ENCODE measurements around the gene LDHAL6A.

GRCh38 chr11:18468961-18469360 is 13.3 kb downstream of the LDHAL6A start:
- no peak for TF ChIP-seq CTCF (IDR thresholded peaks at IDR 0.05)
- TF ChIP-seq POLR2AphosphoS5 (IDR thresholded peaks at IDR 0.05): no peak
- TF ChIP-seq POLR2A (IDR thresholded peaks at IDR 0.05): no peak
- no peak for TF ChIP-seq EP300 (IDR thresholded peaks at IDR 0.05)

All from gastroesophageal sphincter (tissue), 3 donors.